ENCODE data around the gene RARA.
"Not testable (repeated sequence)": the region's sequence is repeated elsewhere in the genome, so short reads cannot be mapped to it uniquely, and the experiment has no call there.

RARA gene

GRCh38 chr17:40369923-40370322, 60.9 kb downstream of the RARA start:
- Histone ChIP-seq H3K9ac (ENCODE audit: low read depth, low read length, poor library complexity, severe bottlenecking) (no peak overlapping the region), H3F3A (ENCODE audit: low read depth) (no peaks in the 10 kb centered on the region), H3K4me2 (ENCODE audit: low read depth, low read length, poor library complexity, severe bottlenecking) (no peak overlapping the region), H3K4me1 (ENCODE audit: insufficient read depth, low read length, poor library complexity, severe bottlenecking) (peaks cover 16% of the 10 kb centered on the region), H4K20me1 (ENCODE audit: insufficient read depth, low read length, poor library complexity, severe bottlenecking) (no peaks in the 10 kb centered on the region), H3K4me3 (ENCODE audit: low read length, poor library complexity, severe bottlenecking) (no peak overlapping the region), H3K9me3 (ENCODE audit: insufficient read depth, low read depth, low read length) (no peaks in the 10 kb centered on the region), H3K36me3 (ENCODE audit: insufficient read depth, low read length) (no peaks in the 10 kb centered on the region), H2AFZ (ENCODE audit: low read length) (no peak overlapping the region), H3K27me3 (ENCODE audit: insufficient read depth, low read length, poor library complexity, severe bottlenecking) (no peaks in the 10 kb centered on the region), H3K79me2 (ENCODE audit: insufficient read depth, low read length) (no peaks in the 10 kb centered on the region), H3K9me2 (replicated peaks; ENCODE audit: low read depth, low read length) (no peaks in the 10 kb centered on the region)
- TF ChIP-seq EZH2phosphoT487 (IDR thresholded peaks at IDR 0.05; ENCODE audit: borderline replicate concordance) (no peak), CTCF (conservative IDR thresholded peaks at IDR 0.05; ENCODE audit: low read length) (no peak)

GRCh38 chr17:40371261-40371929, 62.4 kb downstream of the RARA start:
- H3K9me2 ChIP-seq (replicated peaks; ENCODE audit: low read depth, low read length), result no peaks in the 10 kb centered on the region
- no peaks in the 10 kb centered on the region for H3K27me3 ChIP-seq (ENCODE audit: insufficient read depth, low read length, poor library complexity, severe bottlenecking)
- no peaks in the 10 kb centered on the region for H3K9me3 ChIP-seq (ENCODE audit: insufficient read depth, low read depth, low read length)
- peaks cover 16% of the 10 kb centered on the region for H3K4me1 ChIP-seq (ENCODE audit: insufficient read depth, low read length, poor library complexity, severe bottlenecking)
- no peaks in the 10 kb centered on the region for H4K20me1 ChIP-seq (ENCODE audit: insufficient read depth, low read length, poor library complexity, severe bottlenecking)
- H3F3A ChIP-seq (ENCODE audit: low read depth), result no peaks in the 10 kb centered on the region
- no peak overlapping the region for H3K4me3 ChIP-seq (ENCODE audit: low read length, poor library complexity, severe bottlenecking)
- H2AFZ ChIP-seq (ENCODE audit: low read length), result no peak overlapping the region
- no peaks in the 10 kb centered on the region for H3K79me2 ChIP-seq (ENCODE audit: insufficient read depth, low read length)
- no peak overlapping the region for H3K4me2 ChIP-seq (ENCODE audit: low read depth, low read length, poor library complexity, severe bottlenecking)
- no peak overlapping the region for H3K9ac ChIP-seq (ENCODE audit: low read depth, low read length, poor library complexity, severe bottlenecking)
- no peaks in the 10 kb centered on the region for H3K36me3 ChIP-seq (ENCODE audit: insufficient read depth, low read length)
- TF ChIP-seq CTCF (conservative IDR thresholded peaks at IDR 0.05; ENCODE audit: low read length) (no peak), EZH2phosphoT487 (IDR thresholded peaks at IDR 0.05; ENCODE audit: borderline replicate concordance) (no peak)

GRCh38 chr17:40372031-40372430, 63.1 kb downstream of the RARA start:
- Histone ChIP-seq H2AFZ (ENCODE audit: low read length) (no peak overlapping the region; the same call in 1 of the 2 replicates), H3K27me3 (ENCODE audit: insufficient read depth, low read length, poor library complexity, severe bottlenecking) (no peaks in the 10 kb centered on the region), H3K4me2 (ENCODE audit: low read depth, low read length, poor library complexity, severe bottlenecking) (peak overlapping the region; percentile 26), H3K9me2 (replicated peaks; ENCODE audit: low read depth, low read length) (no peaks in the 10 kb centered on the region), H3K4me1 (ENCODE audit: insufficient read depth, low read length, poor library complexity, severe bottlenecking) (peaks cover 16% of the 10 kb centered on the region), H3K4me3 (ENCODE audit: low read length, poor library complexity, severe bottlenecking) (peak overlapping the region; percentile 17), H3K79me2 (ENCODE audit: insufficient read depth, low read length) (no peaks in the 10 kb centered on the region), H3K36me3 (ENCODE audit: insufficient read depth, low read length) (no peaks in the 10 kb centered on the region), H4K20me1 (ENCODE audit: insufficient read depth, low read length, poor library complexity, severe bottlenecking) (no peaks in the 10 kb centered on the region), H3K9ac (ENCODE audit: low read depth, low read length, poor library complexity, severe bottlenecking) (no peak overlapping the region), H3K9me3 (ENCODE audit: insufficient read depth, low read depth, low read length) (no peaks in the 10 kb centered on the region), H3F3A (ENCODE audit: low read depth) (no peaks in the 10 kb centered on the region)
- TF ChIP-seq CTCF (conservative IDR thresholded peaks at IDR 0.05; ENCODE audit: low read length), result no peak
- TF ChIP-seq EZH2phosphoT487 (IDR thresholded peaks at IDR 0.05; ENCODE audit: borderline replicate concordance), result no peak

- not testable (repeated sequence) for H2AFZ ChIP-seq (ENCODE audit: low read length); H3K36me3 ChIP-seq (ENCODE audit: insufficient read depth, low read length); H3F3A ChIP-seq (ENCODE audit: low read depth); H3K9ac ChIP-seq (ENCODE audit: low read depth, low read length, poor library complexity, severe bottlenecking); H3K9me3 ChIP-seq (ENCODE audit: insufficient read depth, low read depth, low read length); H3K9me2 ChIP-seq (replicated peaks; ENCODE audit: low read depth, low read length); H3K27me3 ChIP-seq (ENCODE audit: insufficient read depth, low read length, poor library complexity, severe bottlenecking); H4K20me1 ChIP-seq (ENCODE audit: insufficient read depth, low read length, poor library complexity, severe bottlenecking); H3K79me2 ChIP-seq (ENCODE audit: insufficient read depth, low read length)
- peak overlapping the region; percentile 17 for H3K4me3 ChIP-seq (ENCODE audit: low read length, poor library complexity, severe bottlenecking)
- H3K4me2 ChIP-seq (ENCODE audit: low read depth, low read length, poor library complexity, severe bottlenecking), result peak overlapping the region; percentile 26
- peaks cover 16% of the 10 kb centered on the region for H3K4me1 ChIP-seq (ENCODE audit: insufficient read depth, low read length, poor library complexity, severe bottlenecking)
Observed at GRCh38 chr17:40372644-40373043, 63.7 kb downstream of the RARA start.
